Panc1 (cell line): Measurements from ENCODE around the gene RPS27L. TPM values are rescaled to one million over a fixed set of nuclear protein-coding genes. Genes with fewer than 3 reads are reported as not detected.

Source experiments
- ATAC-seq: fragments of 200-7000 bp; cut with Tn5 transposase; 2 replicates; pipeline ENCODE4 v1.9.1; 2020; ENCODE audit warnings: mild to moderate bottlenecking, moderate library complexity
- BruUV-seq: library from RNA; stranded (reverse); fragments of 400-500 nt; replicated peaks from 2 replicates; lab custom pipeline; 2021; lab: Mats Ljungman, UMichigan
- CTCF ChIA-PET: fragments of 300-600 bp; sonication (Branson Sonifier 250); formaldehyde crosslinking; loops from one replicate; lab custom pipeline; 2022; ENCODE audit warnings: antibody characterized with exemption; lab: Charles Lee
- POLR2A ChIA-PET: fragments of 300-600 bp; sonication (Branson Sonifier 250); formaldehyde crosslinking; loops from one replicate; lab custom pipeline; 2022; ENCODE audit warnings: antibody characterized with exemption; lab: Charles Lee
- DNase-seq: peaks from one replicate; pipeline ENCODE4 v3.0.0-alpha.2; 2010; ENCODE audit warnings: low read depth, low spot score
- H3K27ac ChIP-seq: 2 replicates; pipeline ENCODE4 v1.5.1; 2011; ENCODE audit warnings: mild to moderate bottlenecking, low read length, inconsistent platforms
- H3K27me3 ChIP-seq: fragments of 200-500 bp; sonication (Bioruptor generic); 2 replicates; pipeline ENCODE4 v1.6.0; 2014; ENCODE audit warnings: low read length, inconsistent platforms; ENCODE audit not compliant: control insufficient read depth, insufficient read depth
- H3K36me3 ChIP-seq: fragments of 200-500 bp; sonication (Bioruptor generic); 2 replicates; pipeline ENCODE4 v1.5.1; 2014; ENCODE audit warnings: inconsistent platforms, mild to moderate bottlenecking, low read length, moderate library complexity; ENCODE audit not compliant: control insufficient read depth, insufficient read depth
- H3K4me1 ChIP-seq: 2 replicates; pipeline ENCODE4 v1.5.1; 2011; ENCODE audit warnings: inconsistent platforms, mild to moderate bottlenecking, low read length, moderate library complexity; ENCODE audit not compliant: control insufficient read depth, insufficient read depth
- H3K4me3 ChIP-seq, 2 experiments: 2 replicates each; pipeline ENCODE4 v1.5.1; 2011 to 2012; ENCODE audit warnings: low read depth in 2 of 2, low read length in 2 of 2, mild to moderate bottlenecking in 2 of 2, inconsistent platforms in 1 of 2, moderate library complexity in 1 of 2
- H3K9me3 ChIP-seq: fragments of 200-500 bp; sonication (Bioruptor generic); 2 replicates; pipeline ENCODE4 v1.5.1; 2014; ENCODE audit warnings: low read depth, mild to moderate bottlenecking, inconsistent platforms, low read length, moderate library complexity; ENCODE audit not compliant: control insufficient read depth, insufficient read depth
- POLR2AphosphoS5 ChIP-seq: IDR thresholded peaks from 2 replicates; pipeline ENCODE4 v1.6.1; 2012; ENCODE audit warnings: mild to moderate bottlenecking, low read depth, low read length, moderate library complexity
- SIN3A ChIP-seq: IDR thresholded peaks from 2 replicates; pipeline ENCODE4 v1.6.1; 2012; ENCODE audit warnings: low read depth, mild to moderate bottlenecking, low read length, moderate library complexity, borderline replicate concordance; ENCODE audit not compliant: insufficient read depth
- TCF7L2 ChIP-seq: IDR thresholded peaks from 2 replicates; pipeline ENCODE4 v1.6.1; 2011; ENCODE audit warnings: mild to moderate bottlenecking, low read depth, low read length, inconsistent platforms
- in situ Hi-C: cut with HindIII; loops from 2 replicates; pipeline ENCODE4 v1.10.0; 2016; ENCODE audit warnings: low sequenced_read_pairs, low pct_unique_long_range_greater_than_20kb
- intact Hi-C: fragments of 100-400 bp; cut with micrococcal nuclease; formaldehyde crosslinking; loops from one replicate; pipeline ENCODE4 v1.10.0; 2022; ENCODE audit not compliant: unreplicated experiment
- total RNA-seq: library from RNA; stranded (reverse); gene quantifications from one replicate; pipeline ENCODE4 v1.2.1, GENCODE V29; 2021; ENCODE audit not compliant: unreplicated experiment
- TF ChIP-seq, protein P1 (sequence below): fragments of 450-650 bp; IDR thresholded peaks from 2 replicates; pipeline ENCODE4 v1.5.1; 2017; ENCODE audit warnings: mild to moderate bottlenecking
- TF ChIP-seq, protein P2 (sequence below), 2 experiments: IDR thresholded peaks; 2 replicates each; pipeline ENCODE4 v1.6.1; 2011 to 2012; ENCODE audit warnings: low read depth in 2 of 2, control low read depth in 1 of 2, low read length in 1 of 2, mild to moderate bottlenecking in 1 of 2, moderate library complexity in 1 of 2; ENCODE audit not compliant: insufficient read depth in 1 of 2

RPS27L gene
- total RNA-seq, 1 experiment from 2014 or later: 61.3 TPM

DNA sequence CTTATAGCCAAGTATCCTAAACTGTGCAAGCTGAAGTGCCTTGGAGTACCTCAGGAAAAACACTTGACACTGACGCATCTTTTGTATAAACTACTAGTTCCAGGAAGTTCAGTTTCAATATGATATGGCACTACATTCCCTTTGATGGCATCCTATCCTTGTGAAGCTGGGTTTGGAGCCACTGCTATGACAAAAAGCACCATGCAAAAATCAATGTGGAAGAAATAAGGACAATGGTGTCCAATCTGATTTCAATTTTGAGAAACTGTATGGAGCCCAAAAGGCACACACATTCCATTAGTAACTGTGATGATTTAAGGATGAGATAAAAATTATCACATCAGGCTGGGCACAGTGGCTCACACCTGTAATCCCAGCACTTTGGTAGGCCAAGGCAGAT lies 5.6 kb downstream of the RPS27L start:
- in situ Hi-C loops: no loop called here
- POLR2A ChIA-PET: no interaction called here
- TF ChIP-seq, protein P1, sequence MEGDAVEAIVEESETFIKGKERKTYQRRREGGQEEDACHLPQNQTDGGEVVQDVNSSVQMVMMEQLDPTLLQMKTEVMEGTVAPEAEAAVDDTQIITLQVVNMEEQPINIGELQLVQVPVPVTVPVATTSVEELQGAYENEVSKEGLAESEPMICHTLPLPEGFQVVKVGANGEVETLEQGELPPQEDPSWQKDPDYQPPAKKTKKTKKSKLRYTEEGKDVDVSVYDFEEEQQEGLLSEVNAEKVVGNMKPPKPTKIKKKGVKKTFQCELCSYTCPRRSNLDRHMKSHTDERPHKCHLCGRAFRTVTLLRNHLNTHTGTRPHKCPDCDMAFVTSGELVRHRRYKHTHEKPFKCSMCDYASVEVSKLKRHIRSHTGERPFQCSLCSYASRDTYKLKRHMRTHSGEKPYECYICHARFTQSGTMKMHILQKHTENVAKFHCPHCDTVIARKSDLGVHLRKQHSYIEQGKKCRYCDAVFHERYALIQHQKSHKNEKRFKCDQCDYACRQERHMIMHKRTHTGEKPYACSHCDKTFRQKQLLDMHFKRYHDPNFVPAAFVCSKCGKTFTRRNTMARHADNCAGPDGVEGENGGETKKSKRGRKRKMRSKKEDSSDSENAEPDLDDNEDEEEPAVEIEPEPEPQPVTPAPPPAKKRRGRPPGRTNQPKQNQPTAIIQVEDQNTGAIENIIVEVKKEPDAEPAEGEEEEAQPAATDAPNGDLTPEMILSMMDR: no peak
- no peak for TF ChIP-seq TCF7L2

DNA sequence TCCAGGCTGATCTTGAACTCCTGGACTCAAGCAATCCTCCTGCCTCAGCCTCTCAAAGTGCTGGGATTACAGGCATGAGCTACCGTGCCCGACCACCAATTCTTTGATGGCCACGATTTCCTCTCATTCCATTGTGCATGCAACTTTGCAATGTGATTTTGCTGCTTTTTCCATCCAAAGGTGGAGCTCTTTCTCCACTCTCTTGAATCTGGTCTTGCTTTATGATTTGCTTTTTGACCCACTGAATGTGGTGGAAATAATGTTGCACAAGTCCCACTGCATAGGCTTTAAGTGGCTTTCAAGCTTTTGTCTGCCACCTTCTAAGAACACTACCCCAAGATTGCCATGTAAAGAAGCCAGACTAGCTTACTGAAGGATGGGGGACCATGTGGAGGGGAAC lies 10.6 kb downstream of the RPS27L start:
- H3K27me3 ChIP-seq: no peaks in the 10 kb centered on the region
- in situ Hi-C loops (no loop called here), intact Hi-C loops (no loop called here)
- no peaks in the 10 kb centered on the region for H3K36me3 ChIP-seq
- no peaks in the 10 kb centered on the region for H3K9me3 ChIP-seq
- ATAC-seq (no peak), DNase-seq (no peak)
- POLR2A ChIA-PET: no interaction called here
- no peaks in the 10 kb centered on the region for H3K4me1 ChIP-seq
- no peak overlapping the region for H3K4me3 ChIP-seq
- no peak for TF ChIP-seq POLR2AphosphoS5
- TF ChIP-seq, protein P1: no peak
- TF ChIP-seq TCF7L2: no peak
- BruUV-seq: no TSS peak
- no peak overlapping the region for H3K27ac ChIP-seq
- CTCF ChIA-PET: no interaction called here

More for the DNA sequence above, 5.6 kb downstream of the RPS27L start:
- Histone ChIP-seq H3K4me3 (no peak overlapping the region), H3K27me3 (no peaks in the 10 kb centered on the region), H3K9me3 (no peaks in the 10 kb centered on the region), H3K36me3 (no peaks in the 10 kb centered on the region), H3K27ac (no peak overlapping the region), H3K4me1 (peaks cover 9% of the 10 kb centered on the region; the same call in 1 of the 2 replicates)
- intact Hi-C loops: loop anchor here (10.0 kb wide), 1 partner anchor 107 kb away; the partner anchor contains the start of gene TPM1
- DNase-seq (no peak), ATAC-seq (no peak)
- CTCF ChIA-PET: no interaction called here
- no TSS peak for BruUV-seq

DNA sequence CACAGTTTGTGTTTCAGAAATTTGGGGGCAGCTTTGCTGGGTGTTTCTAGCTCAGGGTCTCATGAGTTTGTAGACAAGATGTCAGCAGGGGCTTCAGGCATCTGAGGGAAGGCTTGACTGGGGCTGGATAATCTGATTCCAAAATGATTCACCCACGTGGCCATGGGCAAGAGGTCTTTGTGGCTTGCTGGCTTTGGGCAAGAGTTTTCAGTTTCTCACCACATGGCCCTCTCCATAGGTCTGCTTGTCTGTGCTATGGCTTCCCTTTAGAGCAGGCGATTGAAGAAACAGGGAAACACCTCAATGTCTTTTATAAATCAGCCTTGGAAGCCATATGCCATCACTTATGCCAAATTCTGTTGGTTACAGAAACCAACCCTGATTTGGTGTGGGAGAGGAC lies 11.9 kb downstream of the RPS27L start:
- Histone ChIP-seq H3K27me3 (no peaks in the 10 kb centered on the region), H3K36me3 (no peaks in the 10 kb centered on the region), H3K27ac (no peak overlapping the region), H3K4me3 (no peak overlapping the region), H3K4me1 (no peaks in the 10 kb centered on the region), H3K9me3 (no peaks in the 10 kb centered on the region)
- ATAC-seq (no peak), DNase-seq (no peak)
- CTCF ChIA-PET: no interaction called here
- BruUV-seq: no TSS peak
- in situ Hi-C loops: no loop called here
- intact Hi-C loops: no loop called here
- POLR2A ChIA-PET: no interaction called here
- TF ChIP-seq SIN3A (no peak), POLR2AphosphoS5 (no peak)

DNA sequence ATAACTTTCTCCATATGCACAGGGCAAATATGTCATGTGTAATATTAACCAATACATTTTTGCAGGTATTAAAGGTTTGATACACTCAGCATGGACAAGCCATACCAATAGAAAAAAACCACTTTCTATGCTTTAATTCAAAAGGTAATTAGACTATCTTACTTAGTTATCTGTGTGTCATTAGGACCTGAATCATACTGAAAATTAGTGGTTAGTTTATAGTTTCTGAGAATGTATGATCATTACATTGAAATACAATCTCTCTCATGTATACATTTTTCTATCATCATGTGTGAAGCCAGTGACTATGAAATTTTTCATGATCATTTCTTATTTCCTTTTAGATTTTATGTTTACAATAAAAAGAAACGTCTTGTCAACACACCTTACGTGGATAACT lies 16.3 kb downstream of the RPS27L start:
- H3K27ac ChIP-seq: no peak overlapping the region
- intact Hi-C loops: no loop called here
- no peaks in the 10 kb centered on the region for H3K9me3 ChIP-seq
- no peak overlapping the region for H3K4me3 ChIP-seq
- POLR2A ChIA-PET: no interaction called here
- H3K4me1 ChIP-seq: no peaks in the 10 kb centered on the region
- DNase-seq: no peak
- BruUV-seq: no TSS peak
- no peaks in the 10 kb centered on the region for H3K36me3 ChIP-seq
- CTCF ChIA-PET: no interaction called here
- TF ChIP-seq SIN3A: no peak
- no peak for TF ChIP-seq POLR2AphosphoS5
- TF ChIP-seq TCF7L2: no peak
- TF ChIP-seq, protein P2, sequence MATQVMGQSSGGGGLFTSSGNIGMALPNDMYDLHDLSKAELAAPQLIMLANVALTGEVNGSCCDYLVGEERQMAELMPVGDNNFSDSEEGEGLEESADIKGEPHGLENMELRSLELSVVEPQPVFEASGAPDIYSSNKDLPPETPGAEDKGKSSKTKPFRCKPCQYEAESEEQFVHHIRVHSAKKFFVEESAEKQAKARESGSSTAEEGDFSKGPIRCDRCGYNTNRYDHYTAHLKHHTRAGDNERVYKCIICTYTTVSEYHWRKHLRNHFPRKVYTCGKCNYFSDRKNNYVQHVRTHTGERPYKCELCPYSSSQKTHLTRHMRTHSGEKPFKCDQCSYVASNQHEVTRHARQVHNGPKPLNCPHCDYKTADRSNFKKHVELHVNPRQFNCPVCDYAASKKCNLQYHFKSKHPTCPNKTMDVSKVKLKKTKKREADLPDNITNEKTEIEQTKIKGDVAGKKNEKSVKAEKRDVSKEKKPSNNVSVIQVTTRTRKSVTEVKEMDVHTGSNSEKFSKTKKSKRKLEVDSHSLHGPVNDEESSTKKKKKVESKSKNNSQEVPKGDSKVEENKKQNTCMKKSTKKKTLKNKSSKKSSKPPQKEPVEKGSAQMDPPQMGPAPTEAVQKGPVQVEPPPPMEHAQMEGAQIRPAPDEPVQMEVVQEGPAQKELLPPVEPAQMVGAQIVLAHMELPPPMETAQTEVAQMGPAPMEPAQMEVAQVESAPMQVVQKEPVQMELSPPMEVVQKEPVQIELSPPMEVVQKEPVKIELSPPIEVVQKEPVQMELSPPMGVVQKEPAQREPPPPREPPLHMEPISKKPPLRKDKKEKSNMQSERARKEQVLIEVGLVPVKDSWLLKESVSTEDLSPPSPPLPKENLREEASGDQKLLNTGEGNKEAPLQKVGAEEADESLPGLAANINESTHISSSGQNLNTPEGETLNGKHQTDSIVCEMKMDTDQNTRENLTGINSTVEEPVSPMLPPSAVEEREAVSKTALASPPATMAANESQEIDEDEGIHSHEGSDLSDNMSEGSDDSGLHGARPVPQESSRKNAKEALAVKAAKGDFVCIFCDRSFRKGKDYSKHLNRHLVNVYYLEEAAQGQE (IDR thresholded peaks at IDR 0.05; ENCODE audit: insufficient read depth in 1 of 2, low read depth in 2 of 2, low read length in 1 of 2): no peak
- no peak for ATAC-seq
- H3K27me3 ChIP-seq: no peaks in the 10 kb centered on the region
- in situ Hi-C loops: no loop called here
